Gastrocnemius medialis (tissue), 4 donors: ENCODE measurements around the gene C1QTNF7.

Source experiments
- CTCF ChIP-seq, 5 experiments: fragments of 450-650 bp in 3 of 5; fragments of 200-600 bp in 2 of 5; sonication (generic) in 2 of 5; IDR thresholded peaks in 4 of 5; conservative IDR thresholded peaks in 1 of 5; 1 replicate in 4 of 5; 2 replicates in 1 of 5; pipeline ENCODE4 v1.5.1; 2016 to 2019; ENCODE audit warnings: antibody characterized with exemption in 5 of 5, mild to moderate bottlenecking in 3 of 5, moderate library complexity in 3 of 5
- POLR2A ChIP-seq, 2 donors: fragments of 450-650 bp; IDR thresholded peaks; one replicate each; pipeline ENCODE4 v1.6.1; 2017; ENCODE audit warnings: antibody characterized with exemption in 2 of 2, mild to moderate bottlenecking in 2 of 2, moderate library complexity in 2 of 2

- no peak for TF ChIP-seq CTCF (IDR thresholded peaks at IDR 0.05 in 4 of 5, conservative IDR thresholded peaks at IDR 0.05 in 1 of 5)
- no peak for TF ChIP-seq POLR2A (IDR thresholded peaks at IDR 0.05)
These were observed 6.8 kb downstream of the C1QTNF7 start for GRCh38 chr4:15434676-15435075.
